Activated naive CD4-positive, alpha-beta T cell treated with anti-CD3 and anti-CD28 coated beads, Interleukin-2, amount 50 U/mL, for 24 hours (primary cell): ENCODE measurements around the gene SMAD2.
"Not testable (repeated sequence)": the region's sequence is repeated elsewhere in the genome, so short reads cannot be mapped to it uniquely, and the experiment has no call there.

Experiments
- H3K27ac Mint-ChIP-seq: one replicate; pipeline ENCODE4 v1.8.0; 2021; ENCODE audit warnings: mild to moderate bottlenecking, mixed read lengths
- H3K27me3 Mint-ChIP-seq: one replicate; pipeline ENCODE4 v1.8.0; 2021; ENCODE audit warnings: mixed read lengths
- H3K36me3 Mint-ChIP-seq: one replicate; pipeline ENCODE4 v1.8.0; 2021; ENCODE audit warnings: mixed read lengths
- H3K4me1 Mint-ChIP-seq: one replicate; pipeline ENCODE4 v1.8.0; 2021; ENCODE audit warnings: mixed read lengths
- H3K4me3 Mint-ChIP-seq: one replicate; pipeline ENCODE4 v1.8.0; 2021; ENCODE audit warnings: mild to moderate bottlenecking, mixed read lengths
- H3K9me3 Mint-ChIP-seq: one replicate; pipeline ENCODE4 v1.8.0; 2021; ENCODE audit warnings: mixed read lengths

Gene SMAD2

DNA sequence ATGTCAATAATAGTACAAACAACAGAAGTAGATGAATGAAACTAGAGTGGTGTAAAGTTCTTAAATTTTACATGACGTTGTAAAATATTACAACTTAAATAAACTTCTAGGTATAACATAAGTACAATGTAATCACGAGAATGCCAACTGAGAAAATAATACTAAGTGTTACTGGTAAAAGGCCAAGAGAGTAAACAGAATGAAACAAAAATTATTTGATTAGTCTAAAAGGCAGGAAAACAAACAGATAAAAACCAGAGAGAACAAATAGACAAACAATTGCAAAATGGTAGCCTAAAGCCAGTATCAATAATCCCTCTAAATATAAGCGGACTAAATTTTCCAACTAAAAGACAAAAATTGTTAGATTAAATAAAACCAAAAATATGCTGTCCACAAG lies 71.9 kb downstream of the SMAD2 start:
- H3K4me3 Mint-ChIP-seq: no peak overlapping the region
- no peaks in the 10 kb centered on the region for H3K27me3 Mint-ChIP-seq
- H3K9me3 Mint-ChIP-seq: peaks cover 13% of the 10 kb centered on the region
- peaks cover 59% of the 10 kb centered on the region for H3K36me3 Mint-ChIP-seq
- H3K4me1 Mint-ChIP-seq: peaks cover 4% of the 10 kb centered on the region
- no peak overlapping the region for H3K27ac Mint-ChIP-seq

DNA sequence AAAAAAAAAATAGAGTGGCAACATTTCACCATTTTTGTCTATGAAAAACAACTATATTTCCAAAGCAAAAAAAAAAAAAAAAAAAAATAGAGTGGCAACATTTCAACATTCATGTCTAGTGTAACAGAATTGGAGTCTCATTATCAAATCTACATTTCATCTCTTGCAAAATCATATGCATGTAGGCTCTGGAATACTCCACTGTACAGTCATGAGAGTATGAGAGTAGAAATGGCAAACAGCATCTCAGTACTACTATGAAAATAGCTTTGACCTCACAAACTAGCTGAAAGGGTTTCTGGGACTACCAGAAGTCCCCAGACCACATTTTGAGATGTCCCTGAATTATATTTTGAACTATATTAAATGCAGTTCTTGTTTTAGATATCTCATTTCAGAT lies 82.8 kb downstream of the SMAD2 start:
- H3K36me3 Mint-ChIP-seq: peaks cover 16% of the 10 kb centered on the region
- peaks cover 9% of the 10 kb centered on the region for H3K4me1 Mint-ChIP-seq
- H3K4me3 Mint-ChIP-seq: no peak overlapping the region
- H3K27ac Mint-ChIP-seq: no peak overlapping the region
- no peaks in the 10 kb centered on the region for H3K27me3 Mint-ChIP-seq
- no peaks in the 10 kb centered on the region for H3K9me3 Mint-ChIP-seq

DNA sequence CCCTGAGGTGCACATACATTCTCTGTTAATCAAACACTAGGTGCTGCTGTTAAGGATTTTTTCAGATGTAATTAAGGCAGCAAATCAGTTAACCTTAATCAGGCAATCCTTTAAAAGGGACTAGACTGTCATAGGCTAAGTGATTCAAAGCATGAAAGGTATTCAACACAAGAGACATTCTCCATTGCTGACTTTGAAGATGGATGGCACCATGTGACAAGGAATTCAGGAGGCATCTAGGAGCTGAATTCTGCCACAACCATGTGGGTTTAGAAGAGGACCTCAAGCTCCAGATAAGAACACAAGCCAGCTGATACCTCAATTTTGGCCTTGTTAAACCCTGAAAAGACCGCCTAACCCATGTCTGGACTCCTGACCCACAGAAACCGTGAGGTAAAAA lies 84.0 kb downstream of the SMAD2 start:
- Mint-ChIP-seq H3K36me3 (peaks cover 22% of the 10 kb centered on the region), H3K27me3 (no peaks in the 10 kb centered on the region), H3K27ac (no peak overlapping the region), H3K4me1 (peaks cover 9% of the 10 kb centered on the region), H3K9me3 (no peaks in the 10 kb centered on the region), H3K4me3 (no peak overlapping the region)

DNA sequence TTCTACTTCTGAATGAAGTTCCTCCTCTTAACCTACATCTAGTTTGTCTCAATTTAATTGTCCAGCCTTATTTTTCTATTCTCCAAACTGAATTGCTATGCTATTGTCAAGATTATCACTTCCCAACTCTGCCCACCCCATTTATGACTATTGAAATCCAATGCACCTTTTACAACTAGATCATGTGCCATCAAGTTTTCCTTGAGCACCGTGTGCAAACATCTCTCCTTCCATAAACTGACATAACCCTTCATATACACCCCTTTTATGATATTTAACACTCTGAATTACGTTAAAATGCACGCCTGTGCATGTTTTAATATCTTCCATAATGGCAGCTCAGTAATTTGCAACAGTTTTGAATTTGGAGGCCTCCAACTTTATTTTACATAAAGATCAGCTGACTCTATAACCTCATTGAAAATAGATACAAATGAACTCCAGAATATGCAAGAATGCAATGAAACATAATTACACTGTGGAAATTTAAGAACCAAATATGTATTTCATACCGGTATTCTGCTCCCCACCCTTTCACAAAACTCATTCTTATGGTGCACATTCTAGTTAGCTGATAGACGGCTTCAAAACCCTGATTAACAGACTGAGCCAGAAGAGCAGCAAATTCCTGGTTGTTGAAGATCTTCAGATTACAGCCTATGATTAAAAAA lies 85.5 kb downstream of the SMAD2 start:
- H3K4me3 Mint-ChIP-seq: no peak overlapping the region
- H3K27ac Mint-ChIP-seq: no peak overlapping the region
- no peaks in the 10 kb centered on the region for H3K27me3 Mint-ChIP-seq
- no peaks in the 10 kb centered on the region for H3K9me3 Mint-ChIP-seq
- peaks cover 28% of the 10 kb centered on the region for H3K36me3 Mint-ChIP-seq
- peaks cover 9% of the 10 kb centered on the region for H3K4me1 Mint-ChIP-seq

DNA sequence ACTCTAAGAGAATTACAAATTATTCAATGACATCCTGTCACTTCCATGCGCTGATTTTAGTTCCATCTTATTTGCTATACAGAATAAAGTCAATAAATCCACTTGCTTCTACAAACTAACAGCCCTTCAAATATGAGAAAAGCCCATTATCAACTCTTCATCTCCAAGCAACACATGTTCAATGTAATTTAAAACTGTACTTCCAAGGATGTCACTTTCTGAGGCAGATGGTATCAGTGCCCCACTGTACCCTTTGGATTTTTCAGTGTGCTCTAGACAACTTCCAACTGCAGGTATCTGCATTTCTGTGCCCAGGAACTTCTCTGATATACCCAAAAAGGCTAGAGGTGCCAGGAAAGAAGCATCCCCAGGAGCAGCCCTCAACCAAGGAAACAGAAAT lies 87.6 kb downstream of the SMAD2 start:
- no peak overlapping the region for H3K27ac Mint-ChIP-seq

DNA sequence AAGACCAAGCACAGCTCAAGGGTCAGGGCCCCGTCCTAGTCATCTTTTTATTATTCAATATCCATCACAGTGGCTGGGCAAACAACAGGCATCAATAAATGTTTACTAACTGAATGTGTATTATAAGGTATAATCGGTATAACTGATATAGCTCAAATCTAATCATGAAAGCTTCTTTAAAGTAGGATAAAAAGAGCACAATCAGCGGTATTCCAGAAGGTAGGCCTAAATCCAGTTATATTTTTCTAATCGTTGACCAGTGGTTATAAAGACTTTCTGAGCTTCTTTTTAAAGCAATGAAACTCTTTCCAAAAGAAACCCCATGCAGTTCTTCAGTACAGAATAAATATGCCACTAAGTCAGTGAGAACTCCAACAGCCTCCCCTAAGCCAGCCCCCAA lies 92.1 kb downstream of the SMAD2 start:
- H3K4me3 Mint-ChIP-seq: no peak overlapping the region
- no peaks in the 10 kb centered on the region for H3K9me3 Mint-ChIP-seq
- H3K36me3 Mint-ChIP-seq: peaks cover 27% of the 10 kb centered on the region
- H3K4me1 Mint-ChIP-seq: no peaks in the 10 kb centered on the region
- H3K27me3 Mint-ChIP-seq: no peaks in the 10 kb centered on the region
- no peak overlapping the region for H3K27ac Mint-ChIP-seq

More for the DNA sequence above, 87.6 kb downstream of the SMAD2 start:
- no peaks in the 10 kb centered on the region for H3K27me3 Mint-ChIP-seq
- peaks cover 27% of the 10 kb centered on the region for H3K36me3 Mint-ChIP-seq
- H3K9me3 Mint-ChIP-seq: no peaks in the 10 kb centered on the region
- H3K4me1 Mint-ChIP-seq: peaks cover 4% of the 10 kb centered on the region
- H3K4me3 Mint-ChIP-seq: no peak overlapping the region

DNA sequence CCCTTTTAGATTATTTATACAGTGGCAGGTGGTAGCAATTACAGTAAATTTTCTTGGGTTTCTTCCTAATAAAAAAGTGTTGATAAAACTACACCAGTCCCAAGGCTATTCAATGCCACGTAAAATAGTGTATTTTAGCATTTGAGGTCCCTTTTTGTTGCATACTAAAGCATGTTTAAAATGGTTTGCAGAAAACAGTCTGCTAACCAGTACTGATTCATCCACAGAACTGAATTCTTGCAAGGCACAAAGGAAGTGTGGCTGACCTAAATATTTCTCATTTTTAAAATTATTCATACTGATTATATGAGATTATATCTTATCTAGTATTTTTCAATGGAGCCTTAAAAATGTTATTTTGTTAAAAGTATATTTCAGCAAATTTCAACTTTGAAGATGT lies 98.1 kb downstream of the SMAD2 start:
- H3K27me3 Mint-ChIP-seq: no peaks in the 10 kb centered on the region
- H3K4me1 Mint-ChIP-seq: no peaks in the 10 kb centered on the region
- H3K4me3 Mint-ChIP-seq: no peak overlapping the region
- no peaks in the 10 kb centered on the region for H3K9me3 Mint-ChIP-seq
- H3K36me3 Mint-ChIP-seq: peaks cover 16% of the 10 kb centered on the region
- H3K27ac Mint-ChIP-seq: no peak overlapping the region

DNA sequence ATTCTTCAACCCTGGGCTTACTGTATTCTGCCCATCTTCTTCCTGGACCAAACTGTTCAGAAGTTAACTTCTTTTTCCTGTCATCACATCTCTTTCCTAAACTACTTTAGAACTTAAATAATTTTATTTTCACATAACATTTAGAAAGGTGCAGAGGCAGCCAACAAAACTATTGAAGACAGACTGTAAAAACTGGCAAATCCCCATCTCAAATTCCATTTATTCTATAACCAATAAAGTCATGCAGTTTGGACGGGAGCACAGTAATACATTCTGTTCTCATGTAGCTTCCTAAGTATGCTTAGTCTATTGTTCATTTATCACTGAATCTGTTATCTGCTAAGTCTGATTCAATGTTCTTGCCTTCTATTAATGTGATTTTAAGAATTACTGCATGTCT lies 99.1 kb downstream of the SMAD2 start:
- Mint-ChIP-seq H3K27ac (no peak overlapping the region), H3K4me1 (no peaks in the 10 kb centered on the region), H3K27me3 (no peaks in the 10 kb centered on the region), H3K36me3 (peaks cover 20% of the 10 kb centered on the region), H3K4me3 (no peak overlapping the region), H3K9me3 (no peaks in the 10 kb centered on the region)

DNA sequence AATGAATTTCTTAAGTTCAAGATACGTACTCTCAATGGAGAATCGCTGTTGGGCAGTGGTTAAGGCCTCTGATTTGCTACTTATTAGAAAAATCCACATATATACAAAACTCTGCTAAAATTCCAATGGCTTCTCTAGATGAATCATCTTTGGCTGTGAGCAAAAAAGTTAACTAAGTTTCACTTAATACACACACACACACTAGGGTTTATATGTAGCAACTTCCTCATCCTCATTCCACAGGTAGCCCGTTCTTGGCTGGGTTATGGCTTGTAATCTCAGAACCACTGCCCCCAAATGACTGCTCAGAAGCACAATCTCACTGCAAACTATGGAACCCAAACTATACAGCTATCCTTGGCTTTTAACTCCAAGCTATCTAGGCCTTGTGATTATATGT lies 99.7 kb downstream of the SMAD2 start:
- H3K27me3 Mint-ChIP-seq: no peaks in the 10 kb centered on the region
- no peak overlapping the region for H3K27ac Mint-ChIP-seq
- peaks cover 21% of the 10 kb centered on the region for H3K36me3 Mint-ChIP-seq
- no peaks in the 10 kb centered on the region for H3K4me1 Mint-ChIP-seq
- no peak overlapping the region for H3K4me3 Mint-ChIP-seq
- H3K9me3 Mint-ChIP-seq: no peaks in the 10 kb centered on the region

DNA sequence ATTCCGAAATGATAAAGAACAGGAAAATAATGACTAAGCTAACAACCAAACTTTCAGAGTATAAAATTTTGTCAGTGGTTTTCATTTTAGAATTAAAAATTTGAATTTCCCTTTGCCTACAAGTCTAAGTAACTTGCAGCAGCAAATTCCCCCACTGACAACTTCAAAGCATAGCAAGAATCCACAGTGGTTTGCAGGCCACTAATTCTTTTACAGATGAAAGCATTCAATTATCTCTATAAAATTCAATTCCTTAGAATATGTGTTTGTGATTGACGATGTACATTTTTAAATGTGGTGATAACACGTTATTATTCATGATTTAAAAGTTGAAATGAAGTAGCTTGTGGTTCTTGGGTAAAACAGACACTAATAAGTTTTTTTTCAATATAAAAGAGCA lies 100.6 kb downstream of the SMAD2 start:
- no peaks in the 10 kb centered on the region for H3K4me1 Mint-ChIP-seq
- no peaks in the 10 kb centered on the region for H3K27me3 Mint-ChIP-seq
- no peak overlapping the region for H3K4me3 Mint-ChIP-seq
- no peak overlapping the region for H3K27ac Mint-ChIP-seq
- H3K36me3 Mint-ChIP-seq: peaks cover 26% of the 10 kb centered on the region
- no peaks in the 10 kb centered on the region for H3K9me3 Mint-ChIP-seq

DNA sequence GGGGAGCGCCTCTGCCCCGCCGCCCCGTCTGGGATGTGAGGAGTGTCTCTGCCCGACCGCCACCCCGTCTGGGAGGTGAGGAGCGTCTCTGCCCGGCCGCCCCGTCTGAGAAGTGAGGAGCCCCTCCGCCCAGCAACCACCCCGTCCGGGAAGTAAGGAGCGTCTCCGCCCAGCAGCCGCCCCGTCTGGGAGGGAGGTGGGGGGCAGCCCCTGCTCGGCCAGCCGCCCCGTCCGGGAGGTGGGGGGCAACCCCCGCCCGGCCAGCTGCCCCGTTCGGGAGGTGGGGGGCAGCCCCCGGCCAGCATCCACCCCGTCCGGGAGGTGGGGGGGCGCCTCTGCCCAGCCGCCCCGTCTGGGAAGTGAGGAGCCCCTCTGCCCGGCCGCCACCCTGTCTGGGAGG lies 102.4 kb downstream of the SMAD2 start:
- not testable (repeated sequence) for H3K4me1 Mint-ChIP-seq, H3K27me3 Mint-ChIP-seq
- H3K36me3 Mint-ChIP-seq: peaks cover 26% of the 10 kb centered on the region

DNA sequence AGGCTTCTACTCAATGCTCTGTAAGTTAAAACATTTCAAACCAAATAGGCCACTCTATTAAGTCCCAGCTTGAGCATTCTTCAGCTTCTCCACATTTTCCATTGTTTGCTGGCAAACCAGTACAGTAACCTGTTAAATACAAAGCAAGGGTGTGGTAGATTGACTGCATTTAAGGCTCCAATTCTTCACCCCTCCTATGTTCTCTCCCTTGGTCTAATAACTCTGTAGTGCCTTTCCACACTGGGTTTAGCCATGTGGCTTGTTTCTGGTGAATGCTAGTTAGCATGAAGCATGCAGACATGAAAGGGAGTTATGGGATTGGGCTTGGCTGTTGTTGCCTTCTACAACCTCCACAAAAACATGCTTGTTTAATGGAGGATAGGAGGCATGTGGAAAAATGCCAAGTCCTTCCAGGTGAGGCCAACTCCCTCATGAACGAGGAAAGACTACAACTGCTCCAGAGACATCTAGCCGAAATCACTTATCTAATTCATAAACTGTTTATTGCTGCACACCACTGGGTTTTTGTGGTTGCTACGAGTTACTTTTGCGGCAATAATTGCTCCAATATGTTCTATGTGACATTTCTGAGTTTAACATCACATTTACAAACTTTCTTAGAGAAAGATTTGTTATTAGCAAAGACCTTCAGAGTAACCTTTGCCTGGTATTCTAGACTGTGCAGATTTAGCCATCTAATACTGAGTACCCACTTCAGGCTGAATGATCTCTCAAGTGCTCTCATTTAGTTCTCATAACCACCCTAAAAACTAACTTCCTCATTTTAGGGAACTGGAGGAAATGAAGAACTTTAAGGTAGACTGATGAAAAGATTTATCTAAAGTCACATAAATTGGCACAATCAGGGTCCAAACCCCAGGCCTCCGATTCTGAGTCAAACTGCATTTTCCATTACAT lies 104.0 kb downstream of the SMAD2 start:
- no peaks in the 10 kb centered on the region for H3K4me1 Mint-ChIP-seq
- H3K36me3 Mint-ChIP-seq: peaks cover 24% of the 10 kb centered on the region
- no peak overlapping the region for H3K4me3 Mint-ChIP-seq
- H3K27ac Mint-ChIP-seq: no peak overlapping the region
- no peaks in the 10 kb centered on the region for H3K27me3 Mint-ChIP-seq
- H3K9me3 Mint-ChIP-seq: no peaks in the 10 kb centered on the region

More for the DNA sequence above, 102.4 kb downstream of the SMAD2 start:
- not testable (repeated sequence) for H3K27ac Mint-ChIP-seq, H3K4me3 Mint-ChIP-seq, H3K9me3 Mint-ChIP-seq

DNA sequence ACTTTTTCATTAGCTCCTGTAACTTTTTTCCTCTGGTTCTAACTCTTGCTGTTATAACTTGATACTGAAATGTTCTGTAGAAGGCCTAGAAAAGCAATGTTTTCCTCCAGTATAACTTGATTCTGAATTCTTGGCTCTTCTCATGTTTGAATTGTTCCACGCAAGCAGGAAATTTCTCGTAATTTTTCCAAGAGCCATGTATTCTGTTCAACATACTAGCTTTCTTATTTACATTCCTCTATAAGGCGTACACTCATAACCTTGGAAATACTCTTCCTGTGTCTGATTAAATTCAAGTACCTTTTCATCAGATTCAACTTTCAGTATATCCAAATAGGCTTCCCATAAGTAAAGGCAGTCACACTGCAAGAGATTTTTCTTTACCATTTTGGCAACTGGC lies 109.1 kb downstream of the SMAD2 start:
- no peaks in the 10 kb centered on the region for H3K27me3 Mint-ChIP-seq
- H3K4me3 Mint-ChIP-seq: no peak overlapping the region
- no peaks in the 10 kb centered on the region for H3K4me1 Mint-ChIP-seq
- no peak overlapping the region for H3K27ac Mint-ChIP-seq
- H3K9me3 Mint-ChIP-seq: no peaks in the 10 kb centered on the region
- H3K36me3 Mint-ChIP-seq: peaks cover 11% of the 10 kb centered on the region

DNA sequence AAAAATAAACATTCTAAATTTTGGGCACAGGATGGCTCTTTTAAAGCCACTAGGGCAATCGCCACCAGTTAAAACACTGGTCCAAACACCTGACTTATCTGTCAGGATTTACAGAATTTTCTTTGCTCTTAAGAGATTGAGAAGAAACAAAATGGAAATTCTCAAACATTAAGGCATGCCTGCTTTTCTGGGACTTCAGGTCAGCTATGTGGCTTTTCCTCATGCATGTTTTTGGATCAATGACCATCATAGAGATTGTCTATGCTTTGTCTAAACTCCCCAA lies 112.7 kb downstream of the SMAD2 start:
- no peaks in the 10 kb centered on the region for H3K27me3 Mint-ChIP-seq
- H3K4me1 Mint-ChIP-seq: no peaks in the 10 kb centered on the region
- H3K36me3 Mint-ChIP-seq: peaks cover 12% of the 10 kb centered on the region

DNA sequence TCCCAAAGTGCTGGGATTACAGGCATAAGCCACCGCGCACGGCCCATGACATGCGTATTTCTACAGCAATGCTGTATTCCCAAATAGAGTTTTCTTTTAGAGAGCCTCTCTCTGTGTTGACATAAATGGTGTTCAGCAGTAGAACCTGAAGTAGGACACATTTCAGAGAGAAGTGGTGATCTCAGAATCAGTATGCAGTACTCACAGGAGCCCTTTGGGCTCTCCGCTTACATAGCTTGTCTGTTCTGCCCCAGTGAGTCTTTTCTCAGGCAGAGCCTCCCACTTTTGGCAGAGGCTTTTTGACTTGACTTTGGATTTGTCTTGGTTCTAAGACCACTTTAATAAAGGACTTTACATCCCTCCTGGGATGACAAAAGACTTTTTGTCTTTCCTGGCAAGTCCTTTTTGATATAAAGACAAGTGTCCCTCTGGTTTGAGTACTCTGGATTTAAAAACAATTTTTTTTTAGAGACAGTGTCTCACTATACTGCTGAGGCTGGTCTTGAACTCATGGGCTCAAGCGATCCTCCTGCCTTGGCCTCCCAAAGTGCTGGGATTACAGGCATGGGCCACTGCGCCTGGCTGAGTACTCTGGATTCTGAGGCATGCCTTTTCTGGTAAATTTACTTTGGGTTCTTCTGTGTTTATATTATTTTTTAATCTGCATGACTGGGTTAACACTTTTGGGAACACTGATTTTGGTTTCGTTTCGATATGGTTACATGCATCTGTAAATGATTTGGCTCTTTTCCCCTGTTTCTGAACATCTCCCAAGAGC lies 113.3 kb downstream of the SMAD2 start:
- no peak overlapping the region for H3K4me3 Mint-ChIP-seq
- no peaks in the 10 kb centered on the region for H3K27me3 Mint-ChIP-seq
- H3K36me3 Mint-ChIP-seq: peaks cover 15% of the 10 kb centered on the region
- H3K4me1 Mint-ChIP-seq: no peaks in the 10 kb centered on the region
- H3K9me3 Mint-ChIP-seq: no peaks in the 10 kb centered on the region
- H3K27ac Mint-ChIP-seq: no peak overlapping the region

More for the DNA sequence above, 112.7 kb downstream of the SMAD2 start:
- Mint-ChIP-seq H3K9me3 (no peaks in the 10 kb centered on the region), H3K4me3 (no peak overlapping the region), H3K27ac (no peak overlapping the region)
